ENCODE data around the gene ENPP7.

GRCh38 chr17:79686476-79686875, 44.3 kb upstream of the ENPP7 start:
- TF ChIP-seq POLR2AphosphoS5 (IDR thresholded peaks at IDR 0.05; ENCODE audit: low read depth, low read length) (no peak), SPI1 (IDR thresholded peaks at IDR 0.05; ENCODE audit: low read depth, low read length) (no peak)

All from GM12891 (cell line).